Hindlimb muscle (tissue), 1 donor: ENCODE results near the gene TMEM232. TPM values are rescaled to one million over a fixed set of nuclear protein-coding genes. Genes with fewer than 3 reads are reported as not detected.

ENCODE experiments used
- DNase-seq: peaks from one replicate; pipeline ENCODE4 v3.0.0-alpha.2; 2013
- polyA plus RNA-seq: library from polyadenylated mRNA; unstranded; fragments of 120-200 nt; gene quantifications from one replicate; pipeline ENCODE4 v1.2.1, GENCODE V29; 2013; ENCODE audit not compliant: insufficient read length

Gene TMEM232
- polyA plus RNA-seq, 1 donor: 1.0 TPM

DNA sequence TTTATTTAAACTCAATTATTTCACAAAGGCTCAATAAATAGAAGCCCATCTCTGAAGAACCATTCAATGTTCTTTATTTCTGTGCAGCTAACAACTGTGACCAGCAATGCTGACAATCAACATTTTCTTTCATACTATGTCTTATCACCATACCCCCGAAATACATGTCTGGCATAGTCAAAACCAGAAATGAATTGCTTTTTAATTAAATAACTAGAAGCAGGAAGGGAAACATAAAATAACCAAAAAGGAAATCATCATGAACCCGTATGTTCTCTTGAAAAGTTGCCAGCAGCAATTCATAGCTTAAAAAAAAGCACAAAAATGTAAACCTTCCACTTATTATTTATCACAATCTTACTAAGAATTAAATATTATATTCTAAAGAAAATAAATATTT is 212.4 kb downstream of the TMEM232 start:
- no peak for DNase-seq

DNA sequence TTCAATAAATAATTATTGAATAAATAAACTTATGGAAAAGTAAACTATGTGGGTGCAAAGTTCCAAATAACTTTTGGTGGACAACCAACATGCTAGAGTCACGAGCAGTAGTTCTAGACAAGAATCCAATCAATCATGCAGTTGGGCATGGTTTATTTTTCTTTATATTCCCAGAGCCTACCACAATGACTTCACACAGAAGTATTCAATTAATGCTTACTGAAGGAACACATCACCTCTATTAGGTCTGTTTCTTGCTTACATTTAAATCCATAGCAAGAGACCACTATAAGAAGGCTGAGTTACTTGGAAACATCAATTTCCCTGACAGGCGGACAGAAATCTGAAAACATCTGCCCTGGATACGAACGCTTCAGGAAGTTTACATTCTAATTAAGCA is 214.2 kb downstream of the TMEM232 start:
- no peak for DNase-seq

DNA sequence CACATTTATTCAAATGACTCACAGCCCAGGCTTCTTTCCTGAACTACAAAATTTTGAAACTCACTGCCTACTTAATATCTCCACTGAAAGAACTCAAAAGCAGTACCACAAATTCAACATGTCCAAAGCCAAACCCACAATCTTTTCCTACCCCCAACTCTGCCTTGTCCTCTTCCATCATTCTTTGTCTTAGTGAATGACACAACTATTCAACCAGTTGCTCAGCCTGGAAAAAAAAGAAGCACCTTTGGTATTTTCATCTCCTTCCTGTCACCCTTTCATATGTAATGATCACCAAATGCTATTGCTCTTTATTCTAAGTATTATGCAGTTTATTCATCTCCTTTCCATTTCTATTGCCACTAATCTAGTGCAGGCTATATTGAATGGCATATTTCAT is 216.3 kb downstream of the TMEM232 start:
- DNase-seq: no peak

DNA sequence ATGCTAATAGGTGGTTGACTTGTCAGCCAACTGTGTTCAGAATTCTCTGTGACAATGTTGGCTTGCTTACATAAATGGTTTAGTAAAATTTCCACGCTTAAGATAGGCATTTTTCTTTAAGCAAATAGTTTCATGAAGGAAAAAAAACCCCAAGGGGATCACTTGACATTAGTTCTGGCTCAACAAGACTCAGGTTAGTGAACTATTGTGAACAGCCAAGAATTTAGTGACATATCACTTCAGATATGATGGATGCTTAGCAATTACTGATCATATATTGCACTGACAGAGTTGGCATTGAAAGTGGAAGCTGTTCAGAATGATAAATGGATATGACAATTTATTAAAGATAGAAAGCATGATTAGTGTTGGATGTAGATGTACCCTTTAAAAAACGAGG is 218.5 kb downstream of the TMEM232 start:
- DNase-seq: no peak

DNA sequence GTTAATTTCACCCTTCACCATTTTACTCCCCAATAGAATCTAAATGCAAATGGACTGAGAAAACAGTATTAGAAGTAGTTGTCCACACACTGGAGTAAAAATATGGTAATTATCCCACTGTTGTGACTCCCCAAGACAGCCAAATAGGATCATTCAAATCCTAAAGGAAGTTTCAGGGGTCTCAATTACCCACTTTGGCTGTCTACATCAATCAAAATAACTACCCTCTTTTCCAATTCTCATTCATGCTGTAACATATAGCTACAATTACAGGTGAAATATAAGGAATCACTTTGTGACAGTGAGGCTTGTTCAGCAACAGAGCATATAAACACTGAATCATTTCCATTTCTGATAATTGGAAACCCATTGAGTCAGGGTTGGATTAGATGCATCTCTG is 220.1 kb downstream of the TMEM232 start:
- no peak for DNase-seq

DNA sequence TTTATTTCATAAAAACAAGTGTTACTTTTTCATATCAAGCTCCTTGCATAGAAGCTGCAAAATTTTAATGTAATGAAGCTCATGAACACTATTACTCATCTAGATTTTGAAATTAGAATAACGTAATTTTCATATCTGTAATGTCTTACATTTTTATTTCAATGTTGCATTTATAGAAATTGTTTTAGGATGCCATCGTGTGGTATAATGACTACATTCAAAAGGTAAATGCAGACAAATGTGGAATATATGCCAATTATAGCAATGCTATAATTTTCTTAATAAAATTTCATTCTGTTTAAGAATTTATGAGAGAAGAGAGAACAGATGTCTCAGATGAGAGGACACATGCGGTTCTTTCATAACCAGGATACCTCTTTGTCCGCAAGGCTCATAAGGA is 230.2 kb downstream of the TMEM232 start:
- no peak for DNase-seq

DNA sequence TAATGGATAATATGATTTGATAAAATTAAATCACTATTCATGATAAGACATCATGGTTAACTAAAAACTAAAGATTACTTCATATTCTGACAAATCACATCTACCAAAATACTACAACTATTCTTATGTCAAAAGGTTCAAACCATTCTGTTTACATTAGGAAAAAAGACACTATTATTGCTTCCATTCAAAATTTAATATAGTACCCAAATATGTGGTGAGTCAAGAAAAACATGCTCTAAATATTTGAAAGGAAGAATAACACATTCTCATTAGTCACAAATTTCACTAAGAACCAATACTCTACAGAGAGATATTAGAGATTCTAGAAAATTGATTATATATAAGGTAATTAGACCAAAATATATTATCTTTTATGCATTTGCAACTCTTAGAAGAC is 234.0 kb downstream of the TMEM232 start:
- DNase-seq: no peak

DNA sequence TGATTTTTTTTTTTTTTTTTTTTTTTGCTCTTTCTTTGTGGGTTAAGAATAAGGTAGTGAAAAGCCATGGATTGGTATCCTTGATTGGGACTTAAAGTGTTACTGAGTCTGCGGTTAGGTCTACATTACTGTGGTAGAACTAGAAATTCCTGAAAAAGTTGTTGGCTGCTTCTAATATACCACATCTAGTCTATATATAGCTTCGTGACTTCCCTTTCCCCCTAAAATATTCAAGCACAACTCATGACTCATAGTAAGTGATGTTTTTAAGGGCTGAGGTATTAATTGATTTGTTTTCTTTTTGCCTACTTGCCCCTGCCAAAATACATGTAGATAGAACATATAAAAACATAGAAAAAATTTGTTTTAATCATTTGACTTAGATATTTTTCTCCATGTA is 247.6 kb downstream of the TMEM232 start:
- DNase-seq: no peak

DNA sequence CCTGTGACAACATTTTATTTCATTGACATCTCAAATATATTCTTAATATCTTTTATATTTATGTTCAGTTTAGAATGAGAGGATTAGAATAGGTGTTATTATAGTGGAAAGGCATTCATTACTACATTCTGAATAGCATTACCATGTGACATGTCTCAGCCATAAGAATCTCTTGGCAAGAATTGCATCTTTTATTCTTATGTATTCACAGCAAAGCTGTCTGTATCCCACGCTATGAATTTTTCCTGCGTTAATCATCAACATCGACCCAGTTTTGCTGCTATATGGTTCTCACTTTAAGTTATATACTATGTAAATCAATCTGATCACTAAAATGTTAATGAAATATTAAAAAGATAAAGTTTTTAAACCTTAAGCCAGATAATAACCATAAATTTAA is 248.6 kb downstream of the TMEM232 start:
- no peak for DNase-seq

DNA sequence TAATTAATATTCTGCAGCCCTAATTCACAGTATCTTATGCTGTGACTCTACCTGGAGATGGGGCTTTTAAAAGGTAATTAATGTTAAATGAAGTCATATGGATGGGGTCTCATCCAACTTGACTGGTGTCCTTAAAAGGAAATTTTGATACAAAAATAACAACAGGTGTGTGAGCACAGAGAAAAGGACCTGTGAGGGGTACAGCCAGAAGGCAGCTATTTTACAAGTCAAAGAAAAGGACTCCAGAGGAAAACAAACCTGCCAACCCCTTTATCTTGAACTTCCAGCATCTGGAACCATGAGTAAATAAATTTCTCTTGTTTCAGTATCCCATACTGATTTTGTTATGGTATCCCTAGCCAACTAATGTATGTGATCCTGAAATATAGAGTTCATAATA is 250.3 kb downstream of the TMEM232 start:
- no peak for DNase-seq

DNA sequence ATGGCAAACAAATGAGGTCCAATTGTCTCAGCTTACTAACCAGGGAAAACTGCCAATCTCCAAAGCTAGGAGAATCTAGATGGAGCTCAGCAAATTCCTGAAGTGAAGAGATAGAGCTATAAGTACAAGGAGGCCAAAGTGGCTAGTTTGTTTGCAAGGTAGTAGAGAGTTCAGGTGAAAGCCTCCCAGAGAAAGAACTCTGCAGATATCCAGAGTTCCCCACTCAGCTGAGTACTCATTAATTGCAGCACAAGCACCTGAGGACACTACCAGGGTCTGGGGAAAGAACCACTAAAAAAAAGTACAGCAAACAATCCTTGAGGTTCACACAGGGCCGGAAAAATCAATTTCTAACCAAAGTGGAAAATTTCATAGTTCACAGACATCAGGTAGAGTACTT is 250.9 kb downstream of the TMEM232 start:
- no peak for DNase-seq

DNA sequence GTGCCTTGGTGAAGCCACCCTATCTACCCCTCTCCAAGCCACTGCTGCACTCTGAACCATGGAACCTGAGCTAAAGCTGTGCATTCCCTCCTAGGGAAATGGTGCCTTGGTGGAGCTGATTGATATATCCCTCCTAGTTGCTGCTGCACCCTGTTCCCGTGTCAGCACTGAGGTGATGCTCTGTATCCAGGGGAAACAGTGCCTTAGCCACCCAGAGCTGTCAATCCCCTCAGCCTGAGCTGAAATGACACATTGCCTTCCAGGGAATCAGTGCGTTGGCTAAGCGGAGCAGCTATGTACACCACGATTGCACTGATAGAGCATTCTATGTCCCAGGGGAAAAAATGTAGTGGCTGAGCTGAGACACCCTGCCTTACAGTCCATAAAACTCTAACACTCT is 257.0 kb downstream of the TMEM232 start:
- DNase-seq: no peak

DNA sequence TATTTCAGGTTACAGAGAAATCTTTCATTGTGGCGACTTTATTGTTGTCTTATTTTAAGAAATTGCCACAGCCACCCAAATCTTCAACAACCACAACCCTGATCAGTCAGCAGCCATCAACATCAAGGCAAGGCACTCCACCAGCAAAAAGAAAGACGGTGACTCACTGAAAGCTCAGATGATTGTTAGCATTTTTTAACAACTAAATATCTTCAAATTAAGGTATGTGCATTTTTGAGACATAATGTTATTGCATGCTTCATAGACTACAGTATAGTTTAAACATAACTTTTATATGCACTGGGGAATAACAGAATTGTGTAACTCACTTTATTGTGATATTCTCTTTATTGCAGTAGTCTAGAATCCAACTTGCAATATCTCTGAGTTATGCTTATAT is 263.4 kb downstream of the TMEM232 start:
- no peak for DNase-seq

DNA sequence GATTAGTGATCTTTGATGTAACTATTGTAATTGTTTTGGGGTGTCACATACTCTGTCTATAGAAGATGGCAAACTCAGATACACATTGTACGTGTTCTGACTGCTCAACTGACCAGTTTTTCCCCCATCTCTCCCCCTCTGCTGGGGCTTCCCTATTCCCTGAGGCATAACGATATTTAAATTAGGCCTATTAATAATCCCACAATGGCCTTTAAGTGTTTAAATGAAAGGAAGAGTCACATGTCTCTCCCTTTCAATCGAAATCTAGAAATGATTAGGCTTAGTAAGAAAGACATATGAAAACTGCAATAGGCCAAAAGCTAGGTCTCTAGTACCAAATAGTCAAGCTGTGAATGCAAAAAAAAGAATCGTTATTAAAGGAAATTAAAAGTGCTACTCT is 265.6 kb downstream of the TMEM232 start:
- no peak for DNase-seq

DNA sequence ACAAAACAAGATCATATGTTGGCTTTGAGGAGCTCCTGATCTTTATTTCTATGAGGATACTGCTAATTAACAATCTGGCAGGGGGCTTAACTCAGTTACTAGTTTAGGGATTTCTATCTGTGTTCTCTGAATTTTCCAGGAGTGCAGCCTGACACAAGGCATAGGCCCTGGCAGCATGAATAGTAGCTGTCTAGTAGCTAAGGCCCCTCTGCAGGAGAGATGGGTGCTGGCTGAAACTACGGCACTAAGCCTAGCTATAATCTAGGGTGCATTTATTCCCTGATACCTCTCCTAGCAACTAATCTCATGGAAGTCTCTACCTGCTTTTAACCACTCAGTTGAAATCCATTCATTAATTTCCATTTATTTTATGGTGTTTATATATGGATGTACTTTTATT is 268.2 kb downstream of the TMEM232 start:
- DNase-seq: no peak

DNA sequence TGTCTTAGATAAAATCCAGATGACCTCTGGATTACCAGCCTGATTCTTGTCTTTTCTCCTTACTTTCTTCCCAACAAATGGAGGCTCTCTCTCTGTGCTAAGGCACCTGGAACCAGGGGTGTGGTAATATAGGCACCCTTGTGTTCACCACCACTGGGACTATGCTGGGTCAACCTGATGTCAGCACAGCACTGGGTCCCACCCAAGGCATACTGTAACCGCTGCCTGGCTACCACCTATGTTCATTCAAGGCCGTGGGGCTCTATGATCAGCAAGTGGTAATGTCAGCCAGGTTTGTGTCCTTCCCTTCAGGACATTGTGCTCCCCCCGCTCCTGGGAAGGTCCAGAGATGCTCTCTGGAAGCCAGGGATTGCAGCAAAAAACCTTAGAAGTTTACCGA is 283.6 kb downstream of the TMEM232 start:
- no peak for DNase-seq

DNA sequence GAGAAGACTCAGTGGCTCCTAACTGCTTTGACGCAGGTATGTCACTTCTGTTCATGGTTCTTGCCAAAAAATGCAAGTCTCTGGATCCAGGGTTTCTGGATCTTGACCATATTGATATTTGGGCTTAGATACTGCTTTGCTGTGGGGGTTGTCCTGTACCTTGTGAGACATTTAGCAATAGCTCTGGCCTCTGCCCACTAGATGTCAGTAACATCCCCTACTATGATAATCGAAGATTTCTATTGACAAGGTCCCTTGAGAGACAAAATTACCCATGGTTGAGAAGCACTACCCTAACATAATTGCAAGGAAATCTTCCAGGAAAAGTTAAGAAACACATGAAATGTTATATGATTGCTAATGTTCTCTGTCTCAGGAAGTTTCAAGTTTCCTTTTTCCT is 285.4 kb downstream of the TMEM232 start:
- DNase-seq: no peak

DNA sequence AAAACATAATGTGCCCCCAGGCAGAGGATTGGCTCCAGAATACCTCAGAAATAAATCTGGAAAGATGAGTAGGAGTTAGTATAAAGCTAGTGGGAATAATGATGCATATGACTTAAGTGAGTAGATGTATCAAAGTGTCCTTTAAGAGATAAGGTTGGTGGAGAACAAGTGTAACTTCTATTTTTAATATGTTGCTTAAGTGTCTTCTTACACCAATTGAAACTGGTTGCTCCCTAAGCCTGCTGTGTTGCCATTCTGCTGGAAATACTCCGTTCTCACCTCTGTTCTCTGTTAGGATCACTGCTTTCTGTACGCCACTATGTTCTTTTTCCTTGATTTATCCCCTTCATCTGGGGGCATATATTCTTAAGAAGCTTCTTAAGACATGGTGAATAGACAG is 286.4 kb downstream of the TMEM232 start:
- DNase-seq: no peak

DNA sequence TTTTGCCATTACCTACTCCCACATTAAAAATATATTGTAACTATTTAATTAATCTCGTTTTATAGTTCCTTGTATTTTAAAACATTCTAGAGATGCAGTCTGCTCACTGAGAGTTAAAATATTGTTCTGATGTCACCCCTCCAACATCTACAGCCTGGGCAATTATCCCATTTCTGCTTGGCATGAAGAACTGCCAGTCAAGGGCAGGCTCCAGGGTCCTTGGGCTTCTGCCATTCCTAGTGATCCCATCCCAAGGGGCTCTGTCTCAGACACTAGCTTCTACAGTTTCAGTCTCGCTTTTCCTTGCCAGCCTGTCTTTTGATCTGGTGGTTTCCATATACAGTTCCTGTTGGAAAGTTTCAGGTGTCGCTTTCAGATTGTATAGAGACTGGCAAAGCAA is 287.2 kb downstream of the TMEM232 start:
- no peak for DNase-seq

DNA sequence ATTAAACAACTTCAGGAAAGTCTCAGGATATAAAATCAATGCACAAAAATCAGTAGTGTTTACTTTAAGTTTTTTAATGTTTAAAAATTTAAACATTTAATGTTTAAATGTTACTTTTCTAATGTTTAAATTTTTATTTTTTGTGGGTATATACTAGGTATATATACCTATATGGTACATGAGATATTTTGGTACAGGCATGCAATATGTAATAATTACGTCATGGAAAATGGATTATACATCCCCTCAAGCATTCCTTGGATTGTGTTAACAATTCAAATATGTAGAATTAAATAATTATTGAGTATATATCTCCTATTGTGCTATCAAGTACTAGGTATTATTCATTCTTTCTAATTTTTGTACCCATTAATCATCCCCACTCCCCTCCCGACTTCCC is 291.3 kb downstream of the TMEM232 start:
- DNase-seq: no peak

DNA sequence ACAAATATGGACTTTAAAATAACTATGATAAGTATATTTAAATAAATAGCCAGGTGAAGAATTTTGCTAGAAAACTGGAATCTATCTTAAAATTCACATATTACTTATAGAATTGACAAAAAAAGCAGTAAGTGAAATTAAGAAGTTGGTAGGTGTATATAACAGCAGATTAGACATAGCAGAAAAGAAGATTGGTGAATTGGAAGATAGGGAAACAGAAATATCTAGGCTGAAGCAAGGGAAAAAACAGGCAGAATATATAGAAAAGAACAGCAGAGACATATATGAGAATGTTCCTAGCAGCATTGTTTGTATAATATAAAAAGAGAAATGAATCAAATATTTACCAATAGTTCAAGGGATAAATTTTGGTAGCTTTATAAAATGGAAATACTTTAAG is 294.9 kb downstream of the TMEM232 start:
- DNase-seq: no peak

DNA sequence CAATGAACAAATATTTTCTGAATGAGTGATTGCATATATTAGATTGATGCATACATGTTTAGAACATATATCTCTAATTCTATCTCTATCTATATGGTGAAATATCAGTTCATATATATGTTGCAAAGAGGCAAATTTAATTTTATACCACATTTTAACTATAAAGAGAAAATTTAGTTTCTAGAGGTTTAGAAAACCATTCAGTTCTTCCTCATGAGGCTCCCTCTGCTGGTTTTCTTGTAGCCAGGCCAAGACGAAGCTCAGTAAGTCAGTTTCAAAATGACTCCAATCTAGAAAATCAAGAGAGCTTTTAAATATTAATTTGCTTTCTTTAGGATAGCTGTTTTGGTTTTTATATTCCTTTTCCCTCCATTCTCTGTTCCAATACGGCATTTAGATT is 312.1 kb downstream of the TMEM232 start:
- DNase-seq: no peak

DNA sequence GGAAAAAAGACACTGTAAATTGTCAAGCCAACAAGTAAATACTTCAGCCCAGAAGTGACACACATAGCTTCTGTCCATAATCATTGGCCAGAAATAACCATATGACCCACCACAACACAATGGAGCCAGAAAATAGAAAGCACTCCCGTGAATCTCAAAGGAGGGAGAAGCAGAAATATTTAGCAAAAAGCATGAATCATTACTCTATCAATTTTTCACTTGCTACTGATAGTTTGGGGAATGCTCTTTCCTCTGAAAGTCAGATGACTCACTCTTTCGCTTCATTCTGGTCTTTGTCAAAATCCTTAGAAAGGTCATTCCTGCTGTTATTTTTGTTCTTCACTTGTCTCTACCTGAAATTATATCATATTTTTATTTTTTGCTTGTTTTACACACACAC is 312.6 kb downstream of the TMEM232 start:
- no peak for DNase-seq

DNA sequence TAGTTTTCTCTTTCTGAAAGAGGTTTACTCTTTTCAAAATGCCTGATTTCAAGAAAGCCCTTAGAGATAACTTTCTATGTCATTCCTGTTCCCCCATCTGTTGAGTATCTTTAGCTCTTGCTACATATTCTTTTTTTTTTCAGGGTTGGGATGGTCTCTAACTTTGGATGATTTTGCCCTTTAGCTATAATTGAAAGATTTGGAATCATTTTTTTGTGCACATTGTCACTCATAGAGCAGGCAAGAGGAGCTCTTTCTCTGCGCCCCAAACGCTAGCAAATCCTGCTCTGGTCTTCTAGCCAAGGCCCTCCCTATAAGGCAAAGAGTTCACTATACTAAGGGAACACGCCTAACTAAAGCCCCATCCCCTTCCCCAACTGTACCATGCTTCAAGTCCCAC is 316.9 kb downstream of the TMEM232 start:
- no peak for DNase-seq

DNA sequence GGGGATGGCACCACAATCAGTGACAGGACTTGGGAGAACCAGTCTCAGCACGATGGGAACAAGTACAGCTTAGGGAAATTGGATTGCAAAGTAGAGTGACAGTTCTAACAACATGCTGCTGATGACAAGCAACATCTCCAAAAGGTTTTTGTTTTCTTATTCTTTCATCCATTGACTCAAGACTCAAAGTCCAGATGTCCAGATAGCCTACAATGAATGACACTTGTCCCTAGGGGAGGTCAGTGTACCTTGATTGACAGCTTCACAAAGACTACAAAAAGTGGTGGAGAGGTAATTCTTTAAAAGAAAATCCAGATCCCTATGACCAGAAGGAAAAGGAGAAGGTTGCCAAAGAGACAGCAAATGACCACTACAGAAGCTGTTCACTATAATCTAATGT is 323.9 kb downstream of the TMEM232 start:
- no peak for DNase-seq

DNA sequence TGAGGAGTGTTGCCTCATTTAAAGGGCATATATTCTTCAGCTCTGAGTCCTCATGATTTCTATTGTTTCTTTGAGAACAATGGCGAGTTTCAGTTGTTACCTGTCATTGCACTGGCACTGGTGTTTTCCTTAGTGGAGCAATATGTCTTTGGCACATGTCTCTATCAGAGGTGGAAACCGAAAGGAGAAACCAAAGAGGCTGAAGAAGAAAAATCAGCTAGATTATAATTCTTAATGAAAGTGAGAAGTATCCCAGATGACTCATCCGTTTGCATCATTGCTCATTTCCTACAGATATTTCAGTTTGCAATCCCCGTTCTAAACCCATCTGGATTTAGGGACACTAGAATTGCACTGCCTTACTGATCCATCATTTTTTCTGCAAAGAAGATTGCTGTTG is 324.6 kb downstream of the TMEM232 start:
- DNase-seq: no peak
